Uterus (tissue), 4 donors: ENCODE data around the gene MRTFB. TPM values are rescaled to one million over a fixed set of nuclear protein-coding genes. Genes with fewer than 3 reads are reported as not detected.

Source experiments
- DNase-seq, 2 donors: peaks; one replicate each; pipeline ENCODE4 v3.0.0-alpha.2; 2019 to 2020
- H3K27ac ChIP-seq, 2 donors: fragments of 200-600 bp; sonication (generic); 1 replicate in 1 of 2; 2 replicates in 1 of 2; pipeline ENCODE4 v1.5.1; 2016 to 2018
- H3K27me3 ChIP-seq, 2 donors: fragments of 200-600 bp; sonication (generic); one replicate each; pipeline ENCODE4 v1.5.1; 2018 to 2019; ENCODE audit warnings: control low read depth in 1 of 2
- H3K36me3 ChIP-seq, 2 donors: fragments of 200-600 bp; sonication (generic); one replicate each; pipeline ENCODE4 v1.5.1; 2019; ENCODE audit warnings: control low read depth in 1 of 2
- H3K4me1 ChIP-seq, 2 donors: fragments of 200-600 bp; sonication (generic); one replicate each; pipeline ENCODE4 v1.5.1; 2018 to 2019; ENCODE audit warnings: control low read depth in 1 of 2
- H3K4me3 ChIP-seq, 2 donors: fragments of 200-600 bp; sonication (generic); 1 replicate in 1 of 2; 2 replicates in 1 of 2; pipeline ENCODE4 v1.5.1; 2018 to 2019; ENCODE audit warnings: mild to moderate bottlenecking in 1 of 2
- H3K9me3 ChIP-seq, 2 donors: fragments of 200-600 bp; sonication (generic); one replicate each; pipeline ENCODE4 v1.5.1; 2019; ENCODE audit warnings: control low read depth in 1 of 2
- CTCF ChIP-seq, 4 experiments: fragments of 200-600 bp in 2 of 4; fragments of 450-650 bp in 2 of 4; sonication (generic) in 2 of 4; IDR thresholded peaks; one replicate each; pipeline ENCODE4 v1.5.1; 2016 to 2019; ENCODE audit warnings: antibody characterized with exemption in 4 of 4, mild to moderate bottlenecking in 2 of 4, moderate library complexity in 1 of 4
- POLR2A ChIP-seq, 2 donors: fragments of 450-650 bp; IDR thresholded peaks; one replicate each; pipeline ENCODE4 v1.6.1; 2016; ENCODE audit warnings: antibody characterized with exemption in 2 of 2, mild to moderate bottlenecking in 1 of 2, moderate library complexity in 1 of 2
- intact Hi-C: fragments of 100-400 bp; cut with DNase I; formaldehyde crosslinking; loops from one replicate; pipeline ENCODE4 v1.15.1; 2023; ENCODE audit warnings: low total_unique reads
- total RNA-seq, 4 donors: library from RNA; depleted of rRNA in 3 of 4; stranded (reverse); fragments of >200 nt in 3 of 4; gene quantifications; one replicate each; pipeline versions ENCODE4 v1.1.0 to v1.2.4, GENCODE V29; 2014 to 2023
- donor health status: DM: yes; HTN: yes; CAD: no.

Gene MRTFB
- total RNA-seq, 4 donors from 2014 or later = 49.8 to 178 (median 75.1) TPM

DNA sequence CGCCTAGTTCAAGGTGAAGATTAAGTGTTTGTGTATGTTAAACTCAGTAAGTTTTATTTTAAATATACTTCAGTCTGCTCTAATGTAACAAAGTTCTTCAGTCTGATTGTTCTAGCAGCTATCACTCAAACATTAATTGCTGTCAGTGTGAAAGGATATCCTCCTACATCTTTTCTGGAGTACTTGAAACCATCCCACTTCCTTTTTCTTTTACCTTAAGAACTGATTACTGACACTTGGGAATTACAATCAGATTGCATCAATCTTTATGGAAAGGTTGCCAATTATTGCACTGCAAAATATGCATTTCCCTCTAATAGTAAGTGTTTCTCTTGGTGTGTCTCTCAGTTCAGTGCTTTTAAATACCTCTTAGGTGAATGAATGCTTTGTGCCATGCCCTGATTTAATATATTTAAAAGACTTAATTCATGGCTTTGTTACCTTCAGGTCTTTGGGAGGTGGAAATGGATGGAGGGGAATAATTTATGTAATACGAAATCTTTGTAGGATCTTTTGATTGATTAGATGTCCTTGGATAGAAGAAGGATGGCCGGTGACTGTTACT is 16.6 kb downstream of the MRTFB start:
- Histone ChIP-seq H3K36me3 (no peaks in the 10 kb centered on the region), H3K27ac (peak overlapping the region; percentile 41 to 68), H3K4me1 (no peaks in the 10 kb centered on the region), H3K27me3 (no peaks in the 10 kb centered on the region), H3K4me3 (no peak overlapping the region), H3K9me3 (no peaks in the 10 kb centered on the region)
- TF ChIP-seq CTCF (IDR thresholded peaks at IDR 0.05) = no peak
- DNase-seq = no peak
- intact Hi-C loops = no loop called here

GRCh38 chr16:14088155-14088753 is 17.1 kb downstream of the MRTFB start:
- H3K9me3 ChIP-seq = no peaks in the 10 kb centered on the region
- H3K36me3 ChIP-seq = no peaks in the 10 kb centered on the region
- H3K4me3 ChIP-seq = no peak overlapping the region
- intact Hi-C loops = no loop called here
- H3K4me1 ChIP-seq = no peaks in the 10 kb centered on the region
- peak overlapping the region; percentile 41 to 68 for H3K27ac ChIP-seq
- TF ChIP-seq CTCF (IDR thresholded peaks at IDR 0.05) (no peak), POLR2A (IDR thresholded peaks at IDR 0.05) (no peak)
- H3K27me3 ChIP-seq = no peaks in the 10 kb centered on the region
- no peak for DNase-seq

DNA sequence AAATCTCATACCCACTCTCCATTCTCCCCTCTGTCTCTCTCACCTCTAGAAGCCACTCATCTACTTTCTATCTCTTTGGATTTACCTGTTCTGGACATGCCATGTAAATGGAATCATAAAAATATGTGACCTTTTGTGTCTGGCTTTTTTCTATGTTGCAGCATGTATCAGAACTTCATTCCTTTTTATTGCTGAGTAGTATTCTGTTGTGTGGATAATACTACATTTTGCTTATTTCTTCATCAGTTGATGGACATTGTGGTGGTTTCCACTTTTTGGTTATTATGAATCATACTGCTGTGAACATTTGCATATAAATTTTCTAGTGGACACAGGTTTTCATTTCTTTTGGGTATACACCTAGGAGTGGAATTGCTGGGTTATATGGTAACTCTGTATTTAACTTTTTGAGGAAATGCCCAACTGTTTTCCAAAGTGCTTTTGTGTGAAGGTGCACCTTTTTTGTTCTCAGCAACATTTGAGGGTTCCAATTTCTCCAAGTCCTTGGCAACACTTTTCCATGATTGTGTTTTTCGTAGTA is 18.2 kb downstream of the MRTFB start:
- H3K27me3 ChIP-seq = no peaks in the 10 kb centered on the region
- intact Hi-C loops = no loop called here
- H3K36me3 ChIP-seq = no peaks in the 10 kb centered on the region
- H3K4me1 ChIP-seq = no peaks in the 10 kb centered on the region
- peak overlapping the region; percentile 41 to 68 for H3K27ac ChIP-seq
- H3K4me3 ChIP-seq = no peak overlapping the region
- DNase-seq = no peak
- no peak for TF ChIP-seq POLR2A (IDR thresholded peaks at IDR 0.05)
- no peak for TF ChIP-seq CTCF (IDR thresholded peaks at IDR 0.05)
- no peaks in the 10 kb centered on the region for H3K9me3 ChIP-seq

DNA sequence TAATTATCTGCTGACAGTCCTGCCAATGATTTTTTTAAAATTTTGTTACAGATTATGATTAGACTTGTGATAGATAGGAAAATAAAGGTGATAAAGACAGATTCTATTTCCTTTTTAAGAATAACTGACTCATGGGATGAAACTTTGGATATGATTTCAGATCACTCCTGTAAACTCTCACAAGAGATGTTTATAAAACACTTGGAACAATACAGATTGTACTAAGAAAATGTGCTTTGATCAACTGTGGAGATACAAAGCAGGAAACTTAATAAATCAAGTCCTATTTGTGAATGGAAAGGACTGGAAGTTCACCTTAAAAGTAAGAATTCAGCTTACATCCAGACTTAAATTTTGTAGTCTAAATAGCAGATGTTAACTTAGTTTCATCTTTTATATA is 21.4 kb downstream of the MRTFB start:
- no peak overlapping the region for H3K4me3 ChIP-seq
- no peak for DNase-seq
- no peaks in the 10 kb centered on the region for H3K27me3 ChIP-seq
- intact Hi-C loops = no loop called here
- H3K9me3 ChIP-seq = no peaks in the 10 kb centered on the region
- H3K4me1 ChIP-seq = no peaks in the 10 kb centered on the region
- TF ChIP-seq POLR2A (IDR thresholded peaks at IDR 0.05) (no peak), CTCF (IDR thresholded peaks at IDR 0.05) (no peak)
- H3K27ac ChIP-seq = peak overlapping the region in 1 of 2 donors; percentile 25
- H3K36me3 ChIP-seq = no peaks in the 10 kb centered on the region

DNA sequence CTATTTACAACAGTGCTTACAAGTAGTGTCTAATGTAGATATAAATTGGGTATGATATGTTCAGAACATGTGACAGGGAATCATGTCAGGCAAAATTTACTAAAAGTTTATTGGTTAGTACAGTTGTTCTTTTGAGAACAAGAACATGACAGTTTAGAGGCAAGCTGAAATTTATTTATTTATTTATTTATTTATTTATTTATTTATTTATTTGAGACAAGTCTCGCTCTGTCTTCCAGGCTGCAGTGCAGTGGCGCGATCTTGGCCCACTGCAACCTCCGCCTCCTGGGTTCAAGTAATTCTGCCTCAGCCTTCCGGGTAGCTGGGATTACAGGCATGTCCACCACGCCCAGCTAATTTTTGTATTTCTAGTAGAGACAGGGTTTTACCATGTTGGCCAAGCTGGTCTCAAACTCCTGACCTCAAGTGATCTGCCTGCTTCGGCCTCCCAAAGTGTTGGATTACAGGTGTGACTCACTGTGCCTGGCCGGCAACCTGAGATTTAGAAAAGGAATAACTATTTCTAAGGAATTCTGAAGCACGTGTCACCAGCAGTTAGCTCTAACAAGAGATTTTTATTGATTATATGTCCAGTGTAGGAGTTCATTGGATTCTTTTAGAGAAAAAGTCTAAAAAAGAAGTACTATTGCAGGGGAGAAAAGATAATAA is 24.9 kb downstream of the MRTFB start:
- TF ChIP-seq POLR2A (IDR thresholded peaks at IDR 0.05) (no peak), CTCF (IDR thresholded peaks at IDR 0.05) (no peak)
- no peak for DNase-seq
- Histone ChIP-seq H3K4me1 (no peaks in the 10 kb centered on the region), H3K27me3 (no peaks in the 10 kb centered on the region), H3K4me3 (no peak overlapping the region), H3K36me3 (no peaks in the 10 kb centered on the region), H3K27ac (no peak overlapping the region), H3K9me3 (no peaks in the 10 kb centered on the region)
- intact Hi-C loops = no loop called here
